Dedifferentiated amniotic fluid mesenchymal stem cell (primary cell): Measurements from ENCODE around the gene SAMD15.
"Not testable (repeated sequence)": the region's sequence is repeated elsewhere in the genome, so short reads cannot be mapped to it uniquely, and the experiment has no call there.

Experiments used
- DNase-seq: peaks from one replicate; pipeline ENCODE4 v3.0.0-alpha.2; 2016; ENCODE audit errors: extremely low spot score

SAMD15 gene

GRCh38 chr14:77375973-77376770 lies 1.0 kb upstream of the SAMD15 start:
- no peak for DNase-seq

GRCh38 chr14:77377502-77377844 lies 294 bp downstream of the SAMD15 start:
- no peak for DNase-seq

GRCh38 chr14:77378701-77379100 lies 1.5 kb downstream of the SAMD15 start:
- no peak for DNase-seq

- no peak for DNase-seq
Observed at GRCh38 chr14:77390188-77390587, 13.0 kb downstream of the SAMD15 start.

GRCh38 chr14:77400216-77400615 lies 23.0 kb downstream of the SAMD15 start:
- no peak for DNase-seq

GRCh38 chr14:77403768-77404167 lies 26.6 kb downstream of the SAMD15 start:
- DNase-seq, result no peak

GRCh38 chr14:77406086-77406485 lies 28.9 kb downstream of the SAMD15 start:
- DNase-seq, result no peak

GRCh38 chr14:77406718-77407117 lies 29.5 kb downstream of the SAMD15 start:
- DNase-seq, result no peak

GRCh38 chr14:77407158-77407557 lies 30.0 kb downstream of the SAMD15 start:
- DNase-seq, result no peak

- no peak for DNase-seq
Observed at GRCh38 chr14:77409131-77409533, 32.0 kb downstream of the SAMD15 start.

- not testable (repeated sequence) for DNase-seq
Observed at GRCh38 chr14:77415403-77416030, 38.3 kb downstream of the SAMD15 start.

GRCh38 chr14:77416098-77416497 lies 38.9 kb downstream of the SAMD15 start:
- DNase-seq, result not testable (repeated sequence)

GRCh38 chr14:77416836-77417235 lies 39.7 kb downstream of the SAMD15 start:
- no peak for DNase-seq

GRCh38 chr14:77421201-77421600 lies 44.0 kb downstream of the SAMD15 start:
- no peak for DNase-seq

- no peak for DNase-seq
Observed at GRCh38 chr14:77423423-77423822, 46.2 kb downstream of the SAMD15 start, which contains the start of gene NOXRED1. TSS of gene NOXRED1 (minus strand) at chr14:77423523. CDS start at chr14:77422889, 634 bp downstream.

- no peak for DNase-seq
Observed at GRCh38 chr14:77424862-77425261, 47.7 kb downstream of the SAMD15 start.

- DNase-seq, result no peak
Observed at GRCh38 chr14:77426396-77426795, 49.2 kb downstream of the SAMD15 start.

GRCh38 chr14:77436042-77436441 lies 58.9 kb downstream of the SAMD15 start:
- no peak for DNase-seq

GRCh38 chr14:77438596-77438995 lies 61.4 kb downstream of the SAMD15 start:
- no peak for DNase-seq

GRCh38 chr14:77439861-77440260 lies 62.7 kb downstream of the SAMD15 start:
- DNase-seq, result no peak
